ENCODE results near the gene XIAP. TPM values are rescaled to one million over a fixed set of nuclear protein-coding genes. Genes with fewer than 3 reads are reported as not detected.

Gene XIAP
- total RNA-seq, 1 donor from 2014 or later, result 53.1 TPM

- H3K27ac Mint-ChIP-seq (ENCODE audit: unreplicated experiment), result peak overlapping the region; percentile 96
- Histone ChIP-seq H3K9ac (ENCODE audit: low read length) (peak overlapping the region; percentile 97), H3K9me3 (ENCODE audit: insufficient read depth, low read depth, low read length) (no peaks in the 10 kb centered on the region), H3K4me3 (ENCODE audit: insufficient read depth, low read depth, low read length) (peak overlapping the region; percentile 85), H3K27me3 (ENCODE audit: insufficient read depth, low read length) (no peaks in the 10 kb centered on the region), H3K27ac (ENCODE audit: low read depth, low read length) (peak overlapping the region; percentile 92), H2AFZ (ENCODE audit: low read depth, low read length) (no peak overlapping the region), H3K4me1 (ENCODE audit: insufficient read depth, low read length) (peaks cover 5% of the 10 kb centered on the region), H3K36me3 (ENCODE audit: insufficient read depth, low read length) (no peaks in the 10 kb centered on the region), H3K4me2 (ENCODE audit: low read length) (peak overlapping the region; percentile 89), H4K20me1 (ENCODE audit: insufficient read depth, low read length) (peaks cover 3% of the 10 kb centered on the region), H3K79me2 (ENCODE audit: insufficient read depth, low read length) (peaks cover 54% of the 10 kb centered on the region)
- no peaks in the 10 kb centered on the region for H3K4me1 Mint-ChIP-seq (ENCODE audit: low read depth, unreplicated experiment)
- H3K27me3 Mint-ChIP-seq (ENCODE audit: low read depth, unreplicated experiment), result no peaks in the 10 kb centered on the region
- FAIRE-seq, result peak; percentile 68
- no peak for DNase-seq (ENCODE audit: low read depth)
- H3K9me3 Mint-ChIP-seq (ENCODE audit: unreplicated experiment), result no peaks in the 10 kb centered on the region
- no peaks in the 10 kb centered on the region for H3K36me3 Mint-ChIP-seq (ENCODE audit: low read depth, unreplicated experiment)
- TF ChIP-seq CTCF (IDR thresholded peaks at IDR 0.05; ENCODE audit: insufficient read depth, low read depth, low read length), result no peak
- TF ChIP-seq EZH2 (IDR thresholded peaks at IDR 0.05; ENCODE audit: insufficient read depth, low read length), result no peak
- peak overlapping the region; percentile 90 for H3K4me3 Mint-ChIP-seq (ENCODE audit: unreplicated experiment)
Measured at GRCh38 chrX:123860983-123861382, 1.1 kb downstream of the XIAP start.

GRCh38 chrX:123869488-123869887 lies 9.6 kb downstream of the XIAP start:
- no peaks in the 10 kb centered on the region for H3K27me3 ChIP-seq (ENCODE audit: insufficient read depth, low read length)

More at GRCh38 chrX:123869488-123869887, 9.6 kb downstream of the XIAP start:
- no peak overlapping the region for H3K4me2 ChIP-seq (ENCODE audit: low read length)
- no peaks in the 10 kb centered on the region for H3K36me3 ChIP-seq (ENCODE audit: insufficient read depth, low read length)
- Mint-ChIP-seq H3K27me3 (ENCODE audit: low read depth, unreplicated experiment) (no peaks in the 10 kb centered on the region), H3K9me3 (ENCODE audit: unreplicated experiment) (no peaks in the 10 kb centered on the region), H3K4me3 (ENCODE audit: unreplicated experiment) (no peak overlapping the region), H3K36me3 (ENCODE audit: low read depth, unreplicated experiment) (peaks cover 2% of the 10 kb centered on the region), H3K4me1 (ENCODE audit: low read depth, unreplicated experiment) (peaks cover 4% of the 10 kb centered on the region), H3K27ac (ENCODE audit: unreplicated experiment) (no peak overlapping the region)
- no peak for DNase-seq (ENCODE audit: low read depth)
- H3K79me2 ChIP-seq (ENCODE audit: insufficient read depth, low read length), result peaks cover 75% of the 10 kb centered on the region
- FAIRE-seq, result no peak
- no peak overlapping the region for H3K27ac ChIP-seq (ENCODE audit: low read depth, low read length)
- H3K4me1 ChIP-seq (ENCODE audit: insufficient read depth, low read length), result no peaks in the 10 kb centered on the region
- no peak overlapping the region for H3K9ac ChIP-seq (ENCODE audit: low read length)
- H3K9me3 ChIP-seq (ENCODE audit: insufficient read depth, low read depth, low read length), result no peaks in the 10 kb centered on the region
- TF ChIP-seq CTCF (IDR thresholded peaks at IDR 0.05; ENCODE audit: insufficient read depth, low read depth, low read length), result no peak
- TF ChIP-seq EZH2 (IDR thresholded peaks at IDR 0.05; ENCODE audit: insufficient read depth, low read length), result no peak
- H2AFZ ChIP-seq (ENCODE audit: low read depth, low read length), result no peak overlapping the region
- peaks cover 19% of the 10 kb centered on the region for H4K20me1 ChIP-seq (ENCODE audit: insufficient read depth, low read length)
- no peak overlapping the region for H3K4me3 ChIP-seq (ENCODE audit: insufficient read depth, low read depth, low read length)

All from astrocyte (in vitro differentiated cells and primary cell).